Mesodermal cell (in vitro differentiated cells): Measurements from ENCODE around the gene RNF223.
"Not testable (repeated sequence)": the region's sequence is repeated elsewhere in the genome, so short reads cannot be mapped to it uniquely, and the experiment has no call there.

Experiments used
- H3K27ac ChIP-seq: 2 replicates; pipeline ENCODE4 v1.7.0; 2013; ENCODE audit warnings: mild to moderate bottlenecking, low read depth, low read length, moderate library complexity; ENCODE audit not compliant: severe bottlenecking
- H3K36me3 ChIP-seq: 2 replicates; pipeline ENCODE4 v1.7.1; 2013; ENCODE audit warnings: mild to moderate bottlenecking, low read length, moderate library complexity; ENCODE audit not compliant: control insufficient read depth, insufficient read depth
- H3K4me1 ChIP-seq: one replicate; pipeline ENCODE4 v1.7.1; 2013; ENCODE audit warnings: mild to moderate bottlenecking, low read length; ENCODE audit not compliant: insufficient read depth, control insufficient read depth, poor library complexity, severe bottlenecking
- H3K4me3 ChIP-seq: 2 replicates; pipeline ENCODE4 v1.7.0; 2013; ENCODE audit warnings: low read length, control low read depth, mild to moderate bottlenecking; ENCODE audit not compliant: insufficient read depth, poor library complexity, severe bottlenecking; ENCODE audit errors: extremely low read depth
- H3K9me3 ChIP-seq: 2 replicates; pipeline ENCODE4 v1.7.1; 2013; ENCODE audit warnings: mild to moderate bottlenecking, low read length, moderate library complexity; ENCODE audit not compliant: control insufficient read depth
- WGBS, 2 experiments: methylation state at CpG; one replicate each; pipeline ENCODE4 v1.1.5; 2013; ENCODE audit warnings: missing lambda C conversion rate in 2 of 2; ENCODE audit not compliant: insufficient coverage in 2 of 2; 5-methylcytosine and 5-hydroxymethylcytosine counted together

Gene RNF223

DNA sequence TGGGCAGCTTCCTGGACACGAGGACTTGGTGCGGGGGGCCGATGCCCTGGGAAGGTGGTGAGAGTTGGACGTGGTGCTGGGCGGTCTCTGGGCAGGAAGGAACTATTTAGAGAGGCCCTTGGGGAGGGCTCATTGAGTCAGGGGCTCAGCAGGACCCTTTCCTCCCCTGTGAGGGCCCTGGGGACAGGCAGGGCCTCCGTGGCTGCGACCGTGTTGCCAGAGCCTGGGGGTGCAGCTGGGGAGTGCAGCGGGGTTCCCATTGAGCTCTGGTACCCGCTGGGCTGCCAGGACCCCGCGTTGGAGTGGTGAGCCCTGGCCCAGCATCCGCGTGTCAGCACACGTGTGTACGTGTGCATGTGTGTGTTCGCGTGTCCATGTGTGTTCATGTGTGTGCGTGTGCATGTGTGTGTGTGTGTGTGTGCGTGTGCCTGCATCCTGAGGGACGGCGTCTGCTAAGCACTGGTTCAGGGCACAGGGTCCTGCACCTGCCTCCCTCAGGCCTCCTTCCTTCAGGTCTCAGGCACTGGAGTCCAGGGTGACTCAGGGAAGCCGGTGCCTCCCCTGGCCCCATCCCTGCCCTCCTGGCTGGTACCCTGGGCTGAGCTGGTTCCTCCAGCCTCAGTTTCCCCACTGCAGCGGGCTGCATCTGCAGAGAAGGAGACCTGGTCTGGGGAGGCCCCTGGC lies 10.7 kb downstream of the RNF223 start:
- H3K4me3 ChIP-seq, result no peak overlapping the region
- no peaks in the 10 kb centered on the region for H3K9me3 ChIP-seq
- peaks cover 31% of the 10 kb centered on the region for H3K4me1 ChIP-seq
- H3K36me3 ChIP-seq, result no peaks in the 10 kb centered on the region
- H3K27ac ChIP-seq, result no peak overlapping the region
- 66 to 67% methylated on average over 18 to 21 of the region's 24 CpGs for WGBS, 2 experiments

DNA sequence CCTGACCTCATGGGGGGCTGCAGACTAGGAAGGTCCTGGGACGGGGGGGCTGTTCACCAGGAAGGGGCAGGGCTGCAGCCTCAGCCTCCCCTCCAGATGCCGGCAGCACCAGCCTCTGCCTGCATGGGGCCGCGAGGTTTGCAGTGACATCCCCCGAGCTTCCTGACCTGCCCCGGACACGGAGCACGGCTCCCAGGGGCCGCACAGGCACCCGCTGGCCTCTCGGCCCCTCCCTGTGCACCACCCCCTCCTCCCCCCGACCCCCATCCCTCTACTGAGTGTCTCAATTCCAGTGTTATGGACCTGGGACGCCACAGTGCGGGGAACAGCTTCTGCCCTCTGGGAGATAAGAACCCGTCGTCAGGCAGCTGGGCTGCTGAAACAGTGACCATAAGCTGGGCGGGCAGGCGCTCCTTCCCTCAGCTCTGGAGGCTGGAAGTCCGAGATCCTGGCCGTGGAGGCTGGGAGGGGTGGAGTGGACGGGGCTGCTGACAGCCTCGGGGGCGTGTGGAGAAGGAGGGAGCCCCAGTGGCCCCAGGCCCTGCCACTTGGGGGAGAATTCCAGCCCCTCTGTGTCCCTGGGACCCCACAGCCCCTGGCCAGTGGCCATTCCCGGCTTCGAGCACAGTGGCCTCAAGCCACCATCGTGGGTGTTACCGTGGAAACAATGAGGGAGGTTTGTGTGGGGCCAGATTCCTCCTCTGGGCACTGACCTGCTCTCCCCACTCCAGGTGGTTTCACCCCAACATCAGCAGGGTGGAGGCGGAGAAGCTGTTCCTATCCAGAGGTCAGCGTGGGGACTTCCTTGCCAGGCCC lies 11.6 kb downstream of the RNF223 start:
- Histone ChIP-seq H3K27ac (no peak overlapping the region), H3K36me3 (no peaks in the 10 kb centered on the region), H3K4me1 (peaks cover 33% of the 10 kb centered on the region), H3K4me3 (no peak overlapping the region), H3K9me3 (no peaks in the 10 kb centered on the region)
- WGBS, 2 experiments, result 43 to 49% methylated on average over 16 to 29 of the region's 29 CpGs

DNA sequence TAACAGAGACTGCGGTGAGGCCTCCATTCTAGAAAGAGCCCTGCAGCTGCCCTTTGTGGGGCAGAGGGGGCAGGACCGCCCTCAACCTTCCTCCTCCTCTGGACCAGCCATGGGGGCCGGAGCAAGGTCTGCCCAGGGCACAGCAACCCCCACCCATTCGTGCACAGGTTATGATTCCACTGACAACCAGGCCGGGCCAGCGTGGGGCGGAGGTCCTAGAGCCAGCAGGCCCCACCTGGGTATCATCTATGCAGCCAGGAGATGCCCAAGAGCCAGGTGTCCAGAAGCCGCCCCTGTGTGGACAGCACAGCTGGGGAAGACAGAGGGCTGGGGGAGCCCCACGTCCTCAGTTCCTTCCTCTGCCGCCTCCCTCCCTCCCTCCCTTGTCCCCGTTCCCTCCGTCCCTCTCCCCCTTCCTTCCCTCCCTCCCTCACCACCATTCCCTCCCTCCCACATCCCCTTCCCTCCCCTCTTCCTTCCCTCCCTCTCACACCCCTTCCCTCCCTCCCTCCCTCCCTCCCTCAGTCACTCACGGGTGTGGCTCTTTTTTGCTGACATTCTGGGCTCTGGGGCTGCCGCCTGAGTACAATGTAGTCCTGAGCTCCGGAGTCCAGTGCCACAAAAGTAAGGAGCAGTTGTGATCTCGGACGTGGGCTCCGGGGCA lies 12.3 kb downstream of the RNF223 start:
- 49 to 66% methylated on average over 11 to 12 of the region's 18 CpGs for WGBS, 2 experiments
- no peaks in the 10 kb centered on the region for H3K9me3 ChIP-seq
- H3K27ac ChIP-seq, result no peak overlapping the region
- H3K4me1 ChIP-seq, result peaks cover 33% of the 10 kb centered on the region
- no peaks in the 10 kb centered on the region for H3K36me3 ChIP-seq
- H3K4me3 ChIP-seq, result no peak overlapping the region

DNA sequence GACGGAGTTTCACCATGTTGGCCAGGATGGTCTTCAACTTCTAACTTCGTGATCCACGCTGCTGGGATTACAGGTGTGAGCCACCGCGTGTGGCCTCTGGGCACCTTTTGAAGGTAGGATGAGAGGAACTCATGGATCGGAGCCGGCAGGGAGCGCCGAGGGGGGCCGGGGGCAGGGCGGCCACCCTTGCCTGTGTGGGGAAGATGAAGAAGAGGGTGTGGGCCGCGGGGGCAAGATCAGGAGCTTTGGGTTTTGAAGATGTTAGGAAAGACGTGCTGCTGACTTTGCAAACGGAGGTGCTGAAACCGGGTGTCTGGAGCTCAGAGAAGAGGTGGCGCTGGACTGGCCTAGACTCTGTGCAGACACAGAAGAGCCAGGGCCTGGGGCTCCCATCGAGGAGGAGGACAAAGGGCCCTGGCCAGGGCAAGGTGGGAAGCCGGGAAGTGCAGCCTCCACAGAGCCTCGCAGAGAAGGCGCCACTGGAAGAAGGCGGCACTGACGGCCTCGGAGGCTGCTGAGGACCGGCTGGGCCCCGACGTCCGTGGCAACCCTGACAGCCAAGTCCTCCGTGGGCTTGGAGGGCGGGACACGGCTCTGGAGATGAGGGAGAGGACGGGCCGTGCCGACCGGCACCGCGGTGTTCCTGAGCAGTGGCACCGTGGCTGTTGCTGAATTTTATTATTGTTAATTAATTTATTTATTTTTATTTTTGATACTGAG lies 13.7 kb downstream of the RNF223 start:
- Histone ChIP-seq H3K4me3 (peak overlapping the region; percentile 46), H3K9me3 (no peaks in the 10 kb centered on the region), H3K4me1 (peaks cover 33% of the 10 kb centered on the region), H3K27ac (no peak overlapping the region), H3K36me3 (no peaks in the 10 kb centered on the region)
- WGBS, 2 experiments, result 48 to 51% methylated on average over 31 to 33 of the region's 38 CpGs

DNA sequence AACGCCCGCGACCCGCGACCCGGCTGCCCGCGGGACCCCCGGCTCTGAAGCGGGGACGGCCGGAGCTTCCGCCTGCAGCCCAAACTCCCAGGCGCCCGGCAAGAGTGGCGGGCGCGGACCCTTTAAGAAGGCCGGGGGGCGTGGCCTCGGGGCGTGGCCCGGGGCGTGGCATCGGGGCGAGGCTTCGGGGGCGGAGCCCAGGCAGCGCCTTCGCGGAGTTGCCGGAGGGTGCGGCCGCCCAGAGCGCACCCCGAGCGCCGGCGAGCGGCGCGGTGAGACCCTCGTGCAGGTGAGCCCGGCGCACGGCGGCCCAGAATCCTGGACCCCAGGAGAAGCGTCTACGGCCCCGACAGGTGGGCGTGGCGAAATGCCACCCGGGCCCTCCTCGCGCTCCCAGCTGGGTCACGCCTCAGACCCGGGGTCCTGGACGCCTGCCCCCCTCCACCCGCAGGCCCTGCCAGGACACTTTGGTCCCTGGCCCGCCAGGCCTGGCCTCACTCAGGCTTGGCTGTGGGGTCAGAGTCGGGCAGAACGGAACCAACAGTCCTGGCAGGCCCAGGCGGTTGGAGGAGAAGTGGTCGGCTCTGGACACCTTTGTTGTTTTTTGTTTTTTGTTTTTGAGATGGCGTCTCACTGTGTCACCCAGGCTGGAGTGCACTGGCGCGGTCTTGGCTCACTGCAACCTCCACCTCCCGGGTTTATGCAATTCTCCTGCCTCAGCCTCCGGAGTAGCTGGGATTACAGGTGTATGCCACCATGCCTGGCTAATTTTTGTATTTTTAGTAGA lies 14.4 kb downstream of the RNF223 start:
- peaks cover 33% of the 10 kb centered on the region for H3K4me1 ChIP-seq
- H3K4me3 ChIP-seq, result peak overlapping the region; percentile 46
- no peaks in the 10 kb centered on the region for H3K9me3 ChIP-seq
- WGBS, 2 experiments, result 2% methylated on average over 49 to 66 of the region's 69 CpGs
- H3K36me3 ChIP-seq, result peaks cover 2% of the 10 kb centered on the region
- H3K27ac ChIP-seq, result no peak overlapping the region

DNA sequence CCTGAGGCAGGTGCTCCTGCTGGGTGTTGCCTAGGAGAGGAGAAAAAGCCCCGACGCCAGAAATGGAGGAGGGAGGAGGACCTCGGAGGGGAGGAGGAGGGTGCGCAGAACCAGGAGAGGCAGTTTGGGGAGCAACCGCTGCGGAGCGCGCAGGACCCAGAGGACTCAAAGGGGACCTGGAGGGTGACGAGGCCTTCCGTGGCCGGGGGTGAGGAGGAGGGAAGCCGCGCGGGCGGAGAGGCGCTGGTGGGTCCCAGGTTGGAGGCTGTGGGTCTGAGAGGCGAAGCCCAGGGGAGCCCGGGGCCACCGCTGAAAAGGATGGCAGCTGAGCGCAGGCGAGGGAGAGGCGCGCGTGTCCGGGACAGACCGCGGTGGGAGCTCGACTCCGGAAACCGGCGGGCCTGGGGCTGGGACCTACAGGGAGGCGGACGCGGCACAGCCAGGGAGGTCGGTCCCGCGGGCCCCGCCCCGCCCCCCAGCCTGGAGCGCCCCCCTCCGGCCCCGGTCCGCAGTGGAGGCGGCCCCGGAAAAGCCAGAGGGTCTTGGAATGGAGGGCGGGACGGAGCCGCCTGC lies 15.1 kb downstream of the RNF223 start:
- peaks cover 28% of the 10 kb centered on the region for H3K4me1 ChIP-seq
- H3K4me3 ChIP-seq, result peak overlapping the region; percentile 46
- H3K27ac ChIP-seq, result no peak overlapping the region
- no peaks in the 10 kb centered on the region for H3K9me3 ChIP-seq
- 0 to 2% methylated on average over 34 to 41 of the region's 48 CpGs for WGBS, 2 experiments
- peaks cover 8% of the 10 kb centered on the region for H3K36me3 ChIP-seq

DNA sequence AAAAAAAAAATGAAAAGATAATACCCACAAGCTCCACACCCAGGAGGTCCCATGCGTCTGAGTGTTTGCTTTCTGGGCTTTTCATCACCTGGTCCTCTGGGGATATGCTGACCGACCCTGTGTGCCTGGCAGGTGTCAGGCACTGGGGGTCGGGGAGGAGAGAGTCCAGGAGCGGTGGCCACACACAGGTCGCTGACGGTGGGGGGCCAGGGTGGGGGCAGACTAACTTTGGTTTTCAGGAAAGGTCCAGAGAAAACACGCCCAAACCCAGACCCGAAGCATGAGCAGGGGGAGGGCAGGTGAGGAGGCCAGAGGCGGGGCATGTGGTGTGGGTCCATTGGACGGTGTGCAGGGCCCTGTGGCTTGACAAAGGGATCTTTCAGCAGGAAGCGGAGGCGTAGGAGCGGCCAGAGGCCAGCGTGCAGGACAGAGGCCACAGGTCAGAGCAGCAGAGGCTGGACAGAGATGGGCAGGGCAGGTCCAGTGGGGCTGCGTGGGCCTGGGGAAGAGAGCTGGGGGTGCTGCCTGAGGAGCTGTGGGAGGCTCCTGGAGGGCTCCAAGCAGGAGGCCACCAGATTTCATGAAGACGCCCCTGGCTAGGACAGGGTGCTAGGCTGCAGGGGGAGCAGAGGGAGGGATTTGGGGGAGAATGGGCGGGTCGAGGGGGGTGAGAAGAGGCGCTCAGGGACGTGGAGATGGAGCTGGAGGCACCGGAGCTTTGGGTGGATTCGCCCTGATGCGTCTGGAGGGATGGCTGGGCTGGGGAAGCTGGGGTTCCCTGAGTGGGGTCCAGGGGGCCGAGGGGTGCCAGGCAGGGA lies 15.8 kb downstream of the RNF223 start:
- Histone ChIP-seq H3K4me1 (peaks cover 21% of the 10 kb centered on the region), H3K36me3 (peaks cover 8% of the 10 kb centered on the region), H3K9me3 (no peaks in the 10 kb centered on the region), H3K4me3 (peak overlapping the region; percentile 46), H3K27ac (no peak overlapping the region)
- WGBS, 2 experiments, result 44 to 50% methylated on average over 17 to 24 of the region's 24 CpGs

DNA sequence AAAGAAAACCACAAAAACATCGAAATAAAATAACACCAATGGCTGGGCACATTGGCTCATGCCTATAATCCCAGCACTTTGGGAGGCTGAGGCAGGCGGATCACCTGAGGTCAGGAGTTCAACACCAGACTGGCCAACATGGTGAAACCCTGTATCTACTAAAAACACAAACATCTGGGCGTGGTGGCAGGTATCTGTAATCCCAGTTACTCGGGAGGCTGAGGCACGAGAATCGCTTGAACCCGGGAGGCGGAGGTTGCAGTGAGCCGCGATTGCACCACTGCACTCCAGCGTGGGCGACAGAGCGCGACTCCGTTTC lies 16.4 kb downstream of the RNF223 start:
- not testable (repeated sequence) for H3K9me3 ChIP-seq, H3K27ac ChIP-seq, H3K4me3 ChIP-seq
- whole genome bisulfite sequencing, 2 experiments, result 79 to 88% methylated on average over 11 to 15 of the region's 15 CpGs
- Histone ChIP-seq H3K4me1 (peaks cover 15% of the 10 kb centered on the region), H3K36me3 (peaks cover 13% of the 10 kb centered on the region)

DNA sequence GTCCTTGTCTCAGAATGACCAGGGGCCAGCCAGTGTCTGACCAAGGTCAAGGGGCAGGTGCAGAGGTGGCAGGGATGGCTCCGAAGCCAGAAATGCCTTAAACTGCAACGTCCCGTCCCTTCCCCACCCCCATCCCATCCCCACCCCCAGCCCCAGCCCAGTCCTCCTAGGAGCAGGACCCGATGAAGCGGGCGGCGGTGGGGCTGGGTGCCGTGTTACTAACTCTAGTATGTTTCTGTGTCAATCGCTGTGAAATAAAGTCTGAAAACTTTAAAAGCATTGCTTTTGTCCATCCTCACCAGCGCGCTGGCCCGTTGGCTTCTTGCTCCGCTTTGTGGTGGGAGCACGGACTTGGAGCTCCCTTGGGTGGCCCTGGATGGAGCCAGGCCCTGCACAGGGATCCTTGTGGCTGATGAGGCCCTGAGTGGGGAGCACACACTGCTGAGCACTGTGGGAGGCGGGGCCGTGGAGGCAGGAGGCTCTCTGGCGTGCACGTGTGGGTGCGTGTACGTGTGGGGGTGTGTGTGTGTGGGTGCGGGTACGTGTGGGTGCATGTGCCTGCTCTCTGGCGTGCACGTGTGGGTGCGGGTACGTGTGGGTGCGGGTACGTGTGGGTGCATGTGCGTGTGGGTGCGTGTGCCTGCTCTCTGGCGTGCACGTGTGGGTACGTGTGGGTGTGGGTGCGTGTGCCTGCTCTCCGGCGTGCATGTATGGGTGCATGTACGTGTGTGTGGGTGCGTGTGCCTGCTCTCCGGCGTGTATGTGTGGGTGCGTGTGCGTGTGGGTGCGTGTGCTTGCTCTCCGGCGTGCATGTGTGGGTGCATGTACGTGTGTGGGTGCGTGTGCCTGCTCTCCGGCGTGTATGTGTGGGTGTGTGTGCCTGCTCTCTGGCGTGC lies 18.0 kb downstream of the RNF223 start:
- Histone ChIP-seq H3K27ac (no peak overlapping the region), H3K36me3 (peaks cover 25% of the 10 kb centered on the region), H3K4me1 (peaks cover 9% of the 10 kb centered on the region), H3K9me3 (no peaks in the 10 kb centered on the region), H3K4me3 (no peak overlapping the region)
- WGBS, 2 experiments, result 93 to 95% methylated on average over 30 to 40 of the region's 50 CpGs
